Hematopoietic multipotent progenitor cell treated with erythropoietin and hydrocortisone succinate and interleukin-3 and kit ligand, for 6 days (in vitro differentiated cells): ENCODE data around the gene MTFR1L.
A peak's percentile ranks its signal among the peaks of the same experiment; 100 is the strongest.
"Not testable (repeated sequence)": the region's sequence is repeated elsewhere in the genome, so short reads cannot be mapped to it uniquely, and the experiment has no call there.

Source experiments
- DNase-seq: peaks from one replicate; pipeline ENCODE4 v3.0.0-alpha.2; 2015

Gene MTFR1L

GRCh38 chr1:25829046-25829445 lies 9.3 kb downstream of the MTFR1L start:
- no peak for DNase-seq

- DNase-seq: peak; percentile 55
These were observed 11.9 kb downstream of the MTFR1L start for GRCh38 chr1:25831569-25832196.

GRCh38 chr1:25832336-25833037 lies 12.7 kb downstream of the MTFR1L start:
- no peak for DNase-seq

- DNase-seq: no peak
These were observed 13.4 kb downstream of the MTFR1L start for GRCh38 chr1:25833158-25833557.

- DNase-seq: no peak
These were observed 15.1 kb downstream of the MTFR1L start for GRCh38 chr1:25834894-25835293.

GRCh38 chr1:25836695-25837094 lies 16.9 kb downstream of the MTFR1L start:
- no peak for DNase-seq

- no peak for DNase-seq
These were observed 17.6 kb downstream of the MTFR1L start for GRCh38 chr1:25837262-25837875.

- not testable (repeated sequence) for DNase-seq
These were observed 20.1 kb downstream of the MTFR1L start for GRCh38 chr1:25839808-25840207.

GRCh38 chr1:25843483-25843882 lies 23.7 kb downstream of the MTFR1L start:
- no peak for DNase-seq

GRCh38 chr1:25844536-25845337 lies 25.0 kb downstream of the MTFR1L start:
- no peak for DNase-seq

- DNase-seq: no peak
These were observed 25.9 kb downstream of the MTFR1L start for GRCh38 chr1:25845664-25846063.

- no peak for DNase-seq
These were observed 28.2 kb downstream of the MTFR1L start for GRCh38 chr1:25847929-25848328.

- DNase-seq: no peak
These were observed 28.8 kb downstream of the MTFR1L start for GRCh38 chr1:25848531-25848930.

GRCh38 chr1:25854554-25854953 lies 34.8 kb downstream of the MTFR1L start:
- DNase-seq: peak; percentile 87

GRCh38 chr1:25856856-25857255 lies 37.1 kb downstream of the MTFR1L start:
- no peak for DNase-seq

GRCh38 chr1:25858494-25858893 lies 38.7 kb downstream of the MTFR1L start:
- DNase-seq: peak; percentile 40

GRCh38 chr1:25858906-25859789 lies 39.4 kb downstream of the MTFR1L start, which contains the start of gene AUNIP:
AUNIP (minus strand) TSS chr1:25859457; CDS start chr1:25859357, 100 bp downstream.
- DNase-seq: peak; percentile 96

GRCh38 chr1:25861316-25862286 lies 41.8 kb downstream of the MTFR1L start:
- peak; percentile 88 for DNase-seq

GRCh38 chr1:25862785-25863485 lies 43.2 kb downstream of the MTFR1L start:
- no peak for DNase-seq
